Heart left ventricle (tissue), 13 donors: ENCODE data around the gene DMTF1.

Experiments
- CTCF ChIP-seq, 12 donors: fragments of 200-600 bp; sonication (generic) in 4 of 12; IDR thresholded peaks; one replicate each; pipeline versions ENCODE4 v1.5.0 to v1.8.0; 2018 to 2022; ENCODE audit warnings: antibody characterized with exemption in 12 of 12, mild to moderate bottlenecking in 5 of 12
- POLR2A ChIP-seq, 2 donors: fragments of 450-650 bp; IDR thresholded peaks; one replicate each; pipeline ENCODE4 v1.6.1; 2017; ENCODE audit warnings: antibody characterized with exemption in 2 of 2, mild to moderate bottlenecking in 2 of 2, moderate library complexity in 2 of 2
- donor health status: ischemic (EF 13 %, LVEDD 7.1; RV severe dilation, severe dysfunction).
- donor health status: DM: no; HTN: yes; CAD: no.
- donor health status: DM: no; HTN: no; CAD: no.
- donor health status: ischemic (EF 25% LVEDD 6.9; RV normal size, moderate dysfunction).
- donor health status: ischemic (EF 25% LVEDD 5.7; RV mildly dilated, moderate dysfunction).
- donor health status: ischemic (EF 35%, LVEDD 5.7; RV mildly dilated, moderate dysfunction).
- donor health status: nonischemic (EF 11% LVEDD 7.7; RV severe dilation, severe dysfunction).
- donor health status: DM: yes; HTN: yes; CAD: no.
- donor health status: PGD.
- donor health status: ischemic (EF 29% LVEDD 5.4; RV normal size, mild dysfunction).
- donor health status: nonischemic (EF 23%, LVEDD 6.1; RV moderate dilation, normal function).

GRCh38 chr7:87129848-87130247 lies 22.4 kb upstream of the DMTF1 start:
- no peak for TF ChIP-seq CTCF (IDR thresholded peaks at IDR 0.05)
- TF ChIP-seq POLR2A (IDR thresholded peaks at IDR 0.05): no peak
